ENCODE measurements around the gene TBKBP1.

Gene TBKBP1

DNA sequence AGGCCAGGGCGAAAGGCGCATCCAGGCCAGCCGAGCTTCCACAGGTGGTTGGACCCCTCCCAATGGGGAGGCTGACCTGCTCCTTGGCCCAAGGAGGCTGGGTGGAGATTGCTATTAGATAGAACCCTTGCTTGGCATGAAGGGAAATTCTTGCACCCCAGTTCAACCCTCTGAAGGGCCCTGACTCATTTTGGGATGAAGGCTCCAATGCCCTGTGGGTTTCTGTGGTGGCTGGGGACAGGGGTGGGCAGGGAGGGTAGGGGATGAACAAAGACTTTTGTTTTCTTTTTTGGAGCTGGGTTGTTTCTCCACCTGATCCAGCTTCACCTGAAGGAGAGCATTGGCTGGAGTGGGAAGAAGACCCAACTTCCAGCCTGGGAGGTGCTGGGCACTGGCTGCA, 22.4 kb downstream of the TBKBP1 start:
- no peak for DNase-seq

DNA sequence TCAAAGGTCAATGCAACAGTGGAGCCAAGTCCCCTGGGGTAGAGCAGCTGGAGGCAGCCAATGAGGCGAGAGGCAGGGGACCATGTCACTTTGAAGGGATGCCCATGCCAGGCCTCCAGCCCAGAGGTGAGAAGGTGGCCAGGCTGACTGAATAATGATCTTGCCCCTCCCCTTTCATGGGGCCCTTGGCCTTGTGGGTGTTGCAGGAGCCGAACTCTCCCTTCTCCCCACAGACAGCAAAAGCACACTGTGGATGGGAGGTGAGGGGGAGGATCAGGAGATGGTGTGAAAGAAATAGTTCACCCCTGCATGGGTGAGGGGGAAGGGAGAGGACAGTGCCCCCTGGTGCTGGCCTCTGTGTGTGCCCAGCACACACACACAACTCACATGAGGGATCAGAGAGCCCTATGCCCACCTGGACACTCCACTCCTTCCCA, 23.3 kb downstream of the TBKBP1 start:
- no peak for DNase-seq

DNA sequence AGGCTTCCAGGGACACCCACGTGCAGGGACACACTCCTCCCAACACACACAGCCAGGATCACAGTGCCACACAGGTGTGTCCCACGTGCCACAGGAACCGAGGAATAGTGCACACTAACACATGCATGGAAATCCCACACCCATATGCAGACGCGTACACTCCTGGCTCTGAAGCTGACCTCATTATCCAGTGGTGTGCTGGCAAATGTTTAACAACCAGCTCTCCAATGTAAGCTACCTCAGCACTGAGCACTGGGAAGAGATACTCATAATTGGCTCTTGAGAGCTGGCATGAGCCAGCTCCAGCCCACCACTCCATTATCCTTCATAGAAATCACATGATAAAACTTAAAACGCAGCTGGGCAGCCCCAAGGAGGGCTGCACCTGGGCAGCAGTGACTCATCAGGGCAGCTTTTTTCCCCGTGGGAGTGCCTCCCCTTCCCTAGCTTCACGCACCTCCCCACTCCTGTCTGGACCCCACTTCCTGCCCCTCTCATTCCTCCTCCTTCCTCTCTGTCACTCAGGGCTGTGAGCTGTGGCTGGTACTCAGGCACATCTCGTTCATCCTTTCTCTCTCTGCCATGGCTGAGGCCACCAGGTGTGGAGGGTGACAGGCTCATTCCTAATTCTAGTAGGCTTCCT, 24.1 kb downstream of the TBKBP1 start:
- DNase-seq: no peak

DNA sequence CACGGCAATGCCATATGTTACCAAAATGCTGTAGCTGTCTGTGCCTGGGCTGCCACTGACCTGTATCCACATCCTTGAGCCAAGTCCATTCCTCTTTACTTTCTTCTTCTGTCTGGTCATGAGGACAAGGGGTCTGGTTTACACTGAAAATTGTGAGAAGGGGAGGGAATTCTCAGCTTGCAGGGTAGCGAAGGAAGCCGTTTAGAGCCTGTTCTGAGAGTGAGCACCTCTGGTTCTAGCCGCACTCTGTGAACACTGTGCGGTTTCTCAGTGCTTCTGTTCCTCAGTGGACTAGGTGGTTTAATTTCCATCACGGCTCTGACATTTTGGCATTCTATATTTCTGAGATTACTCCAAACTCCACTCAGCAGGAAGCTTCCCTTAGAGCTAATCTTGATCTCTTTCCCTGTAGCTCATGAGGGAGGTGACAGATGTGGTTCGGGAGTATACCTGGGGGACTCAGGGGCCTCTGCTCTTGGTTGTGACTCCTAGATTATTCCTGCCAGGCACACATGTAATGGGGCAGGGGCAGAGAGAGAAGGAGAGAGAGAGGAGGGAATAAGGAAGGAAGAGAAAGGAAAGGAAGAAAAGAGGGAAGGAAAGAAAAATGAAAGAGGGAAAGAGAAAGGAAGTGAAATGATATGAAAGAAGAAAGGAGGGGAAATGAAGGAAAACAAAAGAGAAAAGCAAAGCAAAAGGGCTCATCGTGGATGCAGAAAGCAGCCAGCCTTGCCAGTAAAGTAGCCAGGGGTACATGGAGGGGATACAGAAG, 24.9 kb downstream of the TBKBP1 start:
- DNase-seq: no peak

DNA sequence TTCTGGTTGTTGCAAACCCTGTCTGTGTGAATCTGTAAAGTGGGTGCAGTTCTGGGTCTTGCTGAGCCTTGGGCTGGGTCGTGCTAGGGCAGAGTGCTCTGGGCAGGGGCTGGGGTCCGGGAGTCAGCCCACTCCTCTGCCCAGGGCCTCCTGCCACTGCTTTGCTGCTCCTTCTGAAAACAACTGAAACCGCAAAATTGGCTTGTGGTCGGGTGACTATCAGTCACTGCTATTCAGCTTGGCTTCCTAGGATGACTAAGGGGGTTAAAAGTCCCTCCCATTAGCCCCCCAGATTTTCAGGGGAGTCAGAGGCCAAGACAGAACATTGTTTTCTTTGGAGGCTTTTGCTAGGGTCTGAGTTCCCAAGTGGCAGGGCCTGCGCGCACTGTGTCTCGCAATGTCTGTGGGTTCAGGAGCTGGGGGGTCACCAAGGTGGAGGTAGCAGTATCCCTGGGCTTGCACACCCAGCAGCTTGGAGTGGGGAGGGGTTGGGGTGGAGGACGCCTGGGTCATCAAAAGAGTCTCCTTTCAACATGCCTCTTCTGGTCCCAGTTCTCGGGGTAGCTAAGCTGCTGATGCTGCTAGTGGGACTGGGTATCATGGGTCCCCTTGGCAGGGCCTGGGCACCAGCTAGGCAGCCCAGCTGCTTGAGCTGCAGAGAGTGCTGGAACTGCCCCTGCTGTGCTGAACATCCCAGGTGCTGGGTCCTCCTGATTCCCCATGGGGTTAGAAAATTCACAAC, 25.6 kb downstream of the TBKBP1 start:
- DNase-seq: no peak

DNA sequence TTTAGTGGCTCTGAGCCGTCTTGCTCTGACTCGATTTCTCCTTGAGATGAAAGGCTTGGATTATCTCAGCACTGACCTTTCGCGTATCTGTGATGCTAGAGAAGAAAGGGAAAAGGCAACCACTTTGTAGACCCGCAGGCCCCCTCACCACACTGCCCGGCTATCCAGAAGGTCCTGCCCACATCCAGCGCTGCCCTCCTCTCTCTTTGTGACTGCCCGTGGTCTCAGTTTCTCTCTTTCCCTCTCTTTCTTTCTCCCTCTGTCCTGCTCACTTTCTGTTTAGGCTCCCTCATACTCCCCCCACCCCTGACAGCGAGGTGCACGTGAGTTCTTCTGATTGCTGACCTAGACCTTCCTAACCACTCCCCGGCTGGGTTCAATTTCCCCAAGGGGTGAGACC, 26.2 kb downstream of the TBKBP1 start:
- DNase-seq: no peak

DNA sequence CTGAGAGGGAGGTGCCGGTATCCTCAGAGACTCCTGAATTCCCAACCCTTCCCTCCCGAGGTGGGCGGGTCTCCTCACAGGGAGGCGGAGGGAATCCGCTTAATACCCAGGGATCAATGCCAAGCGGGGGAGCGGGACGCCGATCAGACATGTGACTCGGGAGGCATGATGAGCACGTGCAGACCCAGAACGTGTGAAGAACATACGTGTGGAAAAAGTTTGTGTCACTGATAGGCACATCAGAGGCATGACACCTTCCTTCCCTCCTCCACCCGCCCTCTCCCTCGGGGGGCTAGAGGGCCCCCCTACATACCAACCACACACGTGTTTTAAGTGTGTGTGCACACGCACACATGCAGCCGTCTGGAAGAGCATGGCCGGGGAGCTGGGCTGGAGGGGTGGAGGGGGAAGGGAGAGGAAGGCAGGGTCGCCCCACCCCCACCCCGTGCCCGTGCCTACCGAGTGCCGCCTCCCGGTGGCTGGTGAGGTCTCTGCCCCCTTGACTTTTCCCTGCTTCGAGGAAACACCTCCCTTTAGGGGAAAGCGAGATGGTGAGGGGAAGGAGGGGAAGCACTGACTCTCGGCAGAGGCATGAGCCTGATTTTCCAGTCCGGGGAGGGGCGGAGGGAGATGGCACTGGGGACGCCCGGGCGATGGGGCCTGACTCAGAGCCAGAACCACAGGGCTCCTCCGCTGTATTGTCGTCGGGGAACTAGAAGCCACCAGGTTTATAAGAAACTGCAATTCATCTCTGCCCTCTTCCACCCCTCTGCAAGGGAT, 27.0 kb downstream of the TBKBP1 start:
- DNase-seq: no peak

DNA sequence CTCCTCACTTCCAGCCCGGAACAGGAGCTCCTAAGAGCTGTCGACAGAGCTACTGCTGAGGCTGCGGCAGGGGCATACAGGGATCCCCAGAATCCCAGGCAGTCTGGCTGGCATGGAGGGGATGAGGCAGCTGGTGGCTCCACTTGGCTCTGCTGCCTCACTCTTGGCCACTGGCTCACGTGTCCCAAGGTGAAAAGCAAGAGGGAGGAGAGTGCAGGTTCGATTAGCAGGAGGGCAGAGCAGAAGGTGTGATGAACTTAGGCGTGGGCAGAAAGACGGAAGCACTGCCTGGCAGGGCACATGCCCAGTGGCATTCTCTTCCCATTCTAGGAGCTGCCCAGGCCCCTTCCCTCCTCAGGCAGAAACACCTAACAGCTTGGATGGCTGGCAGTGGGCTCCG, 27.8 kb downstream of the TBKBP1 start:
- no peak for DNase-seq

DNA sequence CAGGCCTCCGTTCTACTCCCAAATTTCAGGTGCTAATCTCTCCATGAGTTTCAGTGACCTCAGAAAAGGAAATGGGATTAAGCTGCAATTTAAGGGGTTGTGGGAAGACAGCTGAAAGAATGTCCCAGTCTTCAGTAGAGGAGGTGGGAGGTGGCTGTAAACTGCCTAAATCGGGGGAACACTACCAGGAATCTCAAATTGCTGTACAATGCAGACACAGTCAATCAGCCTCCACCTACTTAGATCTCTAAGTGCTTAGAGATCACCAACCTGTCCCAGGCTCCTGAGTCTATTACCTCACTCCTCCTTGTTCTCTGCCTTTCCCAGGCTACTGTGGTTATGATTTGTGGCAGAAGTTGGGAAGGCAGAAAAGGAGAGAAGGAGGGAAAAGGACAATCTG, 30.7 kb downstream of the TBKBP1 start:
- no peak for DNase-seq

DNA sequence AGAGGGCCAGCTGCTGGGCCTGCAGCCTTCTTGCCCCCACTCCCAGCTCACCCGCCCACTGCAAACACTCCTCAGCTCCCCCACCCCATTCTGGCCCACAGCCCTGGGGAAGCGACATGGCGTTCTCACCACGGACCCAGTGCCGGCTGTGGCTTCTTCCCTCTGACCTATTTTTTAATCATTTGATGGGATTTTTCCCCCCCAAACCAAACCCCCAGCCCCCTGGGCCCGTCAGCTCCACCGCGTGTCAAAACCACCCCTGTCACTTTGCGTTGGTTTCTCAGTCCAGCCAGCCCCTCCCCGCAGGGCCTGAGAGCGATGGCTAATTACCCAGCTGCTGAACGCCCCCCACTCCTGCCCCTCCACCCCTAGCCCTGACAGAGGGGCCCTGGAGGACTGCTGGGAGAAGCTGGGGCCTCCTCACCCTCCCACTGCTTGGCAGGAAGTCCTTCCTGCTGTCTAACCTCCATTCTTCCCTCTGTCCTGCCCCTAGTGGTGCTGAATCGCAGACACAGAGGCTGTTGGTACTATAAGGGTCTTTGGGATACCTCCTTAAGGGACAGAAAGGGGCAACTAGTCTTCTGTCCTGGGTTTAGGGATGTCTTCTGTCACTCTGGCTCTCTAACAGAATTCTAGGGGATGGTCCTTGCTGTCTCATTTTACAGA, 31.6 kb downstream of the TBKBP1 start:
- no peak for DNase-seq

DNA sequence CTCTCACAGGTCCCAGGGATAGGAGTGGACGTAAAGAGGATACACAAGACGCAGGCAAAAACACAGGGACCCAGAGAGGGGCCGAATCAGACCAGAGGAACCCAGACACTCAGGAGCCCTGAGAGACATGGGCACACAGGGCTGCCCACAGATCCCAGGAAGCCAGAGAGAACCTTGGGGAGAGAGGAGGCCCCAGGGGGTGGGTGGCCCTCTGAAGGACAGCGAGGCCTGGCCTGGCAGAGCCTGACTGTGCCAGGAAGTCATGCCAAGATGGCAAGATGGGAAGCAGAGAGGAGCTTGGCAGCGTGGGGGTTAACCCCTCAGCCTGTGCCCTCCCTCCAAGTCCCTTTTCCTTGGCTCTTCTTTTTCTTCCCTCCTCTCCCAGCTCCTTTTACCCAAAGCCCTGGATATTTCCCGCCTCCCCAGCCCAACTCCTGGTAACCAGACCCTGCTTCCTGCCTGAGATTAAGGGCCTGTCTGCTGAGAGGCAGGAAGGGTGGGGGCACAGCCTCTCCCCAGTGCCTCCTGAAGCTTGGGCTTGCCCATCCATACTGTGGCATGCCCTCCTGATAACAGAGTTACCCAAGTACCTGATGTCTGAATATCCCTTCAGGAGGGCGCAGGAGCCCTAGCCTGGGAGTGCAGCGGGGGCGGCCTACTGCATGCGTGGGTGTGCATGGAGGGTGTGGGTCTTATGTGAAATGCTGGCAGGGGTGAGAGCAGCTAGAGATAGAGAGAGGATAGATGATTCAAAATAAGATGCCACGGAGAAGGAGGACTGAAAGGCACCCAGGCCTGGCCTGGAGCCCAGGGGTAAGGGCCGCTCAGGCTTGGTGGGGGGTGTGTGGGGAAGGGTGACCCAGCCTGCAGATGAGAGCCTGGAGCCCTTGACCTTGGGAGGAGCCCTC, 33.1 kb downstream of the TBKBP1 start:
- no peak for DNase-seq

DNA sequence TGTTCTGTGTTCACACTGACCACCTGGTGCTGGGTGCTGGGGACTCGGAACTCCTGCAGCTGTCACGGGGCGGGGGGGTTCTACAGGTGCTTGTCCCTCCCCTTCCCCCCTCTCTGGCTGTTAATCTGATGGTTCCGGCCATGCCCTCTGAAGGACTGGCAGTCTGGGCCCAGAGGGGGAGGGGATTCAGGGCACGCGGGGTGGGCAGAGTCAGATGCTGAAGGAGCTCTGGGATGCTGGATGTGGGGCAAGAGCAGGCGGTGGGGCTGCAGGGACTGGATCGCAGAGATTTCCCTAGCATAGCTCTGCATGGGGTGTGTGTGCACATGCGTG, 33.7 kb downstream of the TBKBP1 start:
- DNase-seq: no peak

DNA sequence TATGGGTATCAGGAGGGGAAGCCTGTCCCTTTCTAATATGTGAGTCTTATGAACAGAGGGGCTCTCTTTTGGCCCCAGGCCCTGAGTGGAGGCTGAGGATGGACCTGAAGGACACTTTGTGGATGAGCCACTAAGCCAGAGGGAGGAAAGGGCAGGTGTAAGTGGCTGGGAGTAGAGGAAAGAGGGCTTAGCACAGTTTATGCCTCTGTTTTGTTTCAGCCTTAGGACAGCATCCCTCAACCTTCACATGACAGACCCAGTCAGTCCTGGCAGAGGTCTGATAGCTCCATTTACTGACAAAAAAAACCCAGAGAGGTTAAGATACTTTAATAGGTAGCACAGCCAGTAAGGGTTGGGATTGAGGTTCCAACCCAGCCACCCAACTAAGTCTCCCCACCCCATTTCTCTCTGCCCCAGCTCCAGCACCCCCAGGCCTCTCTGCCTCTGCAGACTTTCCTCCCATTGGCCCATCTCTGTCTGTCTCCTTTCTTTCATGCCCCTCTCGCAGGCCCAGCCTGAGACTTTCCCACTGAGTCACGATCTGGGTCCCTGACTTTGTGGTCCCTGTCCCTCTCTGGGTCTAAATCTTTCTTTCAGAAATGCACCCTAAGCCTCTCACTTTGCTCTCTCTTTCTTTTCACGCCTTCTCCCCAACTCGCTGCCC, 34.4 kb downstream of the TBKBP1 start:
- DNase-seq: no peak

DNA sequence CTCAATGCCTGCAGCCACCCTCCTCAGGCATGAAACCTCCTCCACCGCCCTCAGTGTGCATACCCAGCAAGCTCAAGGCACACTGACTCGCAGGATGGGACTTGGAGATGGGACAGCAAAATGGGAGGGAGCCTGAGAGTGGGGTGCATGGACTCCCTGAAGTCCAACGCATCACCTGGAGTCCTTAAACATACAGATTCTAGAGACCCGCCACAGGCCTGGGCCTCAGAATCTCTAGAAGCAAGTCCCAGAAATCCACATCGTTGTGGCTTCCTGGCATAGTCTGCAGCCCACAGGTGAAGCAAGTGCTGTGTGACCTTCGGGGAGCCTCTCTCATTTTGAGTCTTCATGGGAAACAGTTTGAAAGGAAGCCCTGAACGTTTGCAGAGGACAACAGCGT, 35.5 kb downstream of the TBKBP1 start:
- no peak for DNase-seq

DNA sequence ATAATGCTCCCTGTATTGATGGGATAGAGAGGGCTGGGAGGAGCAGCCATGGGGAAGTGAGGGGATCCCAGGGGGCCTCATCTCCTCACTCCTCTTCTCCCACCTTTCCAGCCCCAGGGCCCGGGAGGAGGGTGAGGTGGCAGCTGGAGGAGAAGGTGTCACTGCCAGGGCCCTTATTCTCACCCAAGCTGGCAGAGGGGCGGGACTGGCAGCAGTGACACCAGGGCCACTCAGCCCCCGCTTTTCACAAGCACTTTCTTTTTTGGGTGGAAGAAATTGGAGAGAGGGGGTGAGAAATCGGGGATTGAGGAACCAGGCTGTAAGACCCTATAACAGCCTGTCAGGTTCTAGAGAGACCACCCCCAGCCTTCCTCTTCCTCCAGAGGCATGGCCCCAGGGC, 36.7 kb downstream of the TBKBP1 start:
- DNase-seq: no peak

DNA sequence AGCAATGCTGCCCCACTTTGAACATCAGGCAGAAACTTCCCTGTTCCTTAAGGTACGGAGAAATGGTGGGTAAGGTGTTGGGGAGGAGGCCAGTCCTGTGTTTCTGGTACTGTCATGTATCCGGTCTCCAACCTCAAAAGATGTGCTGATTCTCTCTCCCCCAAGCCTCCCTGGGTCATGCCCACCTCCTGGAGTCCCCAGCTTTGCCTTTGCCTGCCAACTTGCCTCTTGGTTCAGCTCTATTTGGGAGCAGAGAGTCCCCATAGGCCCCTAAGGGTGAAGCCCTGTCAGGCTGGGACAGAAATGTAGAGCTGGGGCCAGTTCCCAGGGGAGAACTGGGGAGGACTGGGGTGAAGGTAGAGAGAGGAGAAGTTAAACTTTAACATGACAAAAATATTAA, 37.4 kb downstream of the TBKBP1 start:
- DNase-seq: no peak

DNA sequence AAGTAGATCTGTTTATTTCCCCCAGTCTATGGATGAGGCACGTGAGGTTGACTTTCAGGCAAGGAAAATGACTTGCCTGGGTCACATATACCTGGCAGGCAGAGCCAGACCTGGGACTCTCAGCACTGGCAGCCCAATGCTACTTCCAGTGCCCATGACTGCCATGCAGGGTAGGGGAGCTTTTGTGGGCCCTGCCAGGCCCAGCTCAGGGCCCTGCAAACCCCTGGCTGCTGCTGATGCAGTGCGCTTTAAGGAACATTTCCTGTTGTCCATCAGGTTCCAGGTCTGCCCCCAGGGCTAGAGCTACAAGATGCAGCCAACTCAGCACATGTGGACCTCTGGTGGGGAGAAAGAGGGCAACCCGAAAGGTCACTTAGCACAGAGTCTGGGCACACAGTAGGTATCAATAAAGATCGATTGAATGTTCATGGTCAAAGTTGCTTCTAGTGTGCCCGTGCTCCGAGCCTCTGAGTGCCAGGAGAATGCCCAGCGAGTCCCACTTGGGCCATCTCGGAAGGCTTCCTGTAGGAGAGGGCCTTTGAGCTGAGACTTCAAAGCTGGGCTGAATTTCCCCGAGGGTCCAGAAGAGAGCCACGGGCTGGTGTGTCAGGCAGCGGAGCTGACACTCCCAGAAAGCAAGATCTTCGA, 38.6 kb downstream of the TBKBP1 start:
- DNase-seq: peak; percentile 41

DNA sequence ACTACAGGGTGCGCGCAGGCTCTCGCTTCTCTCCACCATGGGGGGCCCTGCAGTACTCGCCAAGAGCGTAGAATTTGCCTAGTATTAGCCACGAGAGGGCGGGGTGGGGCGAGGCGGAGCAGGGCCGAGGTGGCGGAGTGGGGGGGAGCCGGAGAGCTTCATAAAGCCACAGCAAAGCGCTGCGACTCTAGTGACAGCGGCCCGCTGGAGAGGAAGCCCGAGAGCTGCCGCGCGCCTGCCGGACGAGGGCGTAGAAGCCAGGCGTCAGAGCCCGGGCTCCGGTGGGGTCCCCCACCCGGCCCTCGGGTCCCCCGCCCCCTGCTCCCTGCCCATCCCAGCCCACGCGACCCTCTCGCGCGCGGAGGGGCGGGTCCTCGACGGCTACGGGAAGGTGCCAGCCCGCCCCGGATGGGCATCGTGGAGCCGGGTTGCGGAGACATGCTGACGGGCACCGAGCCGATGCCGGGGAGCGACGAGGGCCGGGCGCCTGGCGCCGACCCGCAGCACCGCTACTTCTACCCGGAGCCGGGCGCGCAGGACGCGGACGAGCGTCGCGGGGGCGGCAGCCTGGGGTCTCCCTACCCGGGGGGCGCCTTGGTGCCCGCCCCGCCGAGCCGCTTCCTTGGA, 39.2 kb downstream of the TBKBP1 start, which contains the start of gene TBX21:
TSS of gene TBX21 (plus strand) at position 190 of the 627 bp plus-strand sequence. CDS start at position 409, 219 bp downstream.
- DNase-seq: peak; percentile 57

DNA sequence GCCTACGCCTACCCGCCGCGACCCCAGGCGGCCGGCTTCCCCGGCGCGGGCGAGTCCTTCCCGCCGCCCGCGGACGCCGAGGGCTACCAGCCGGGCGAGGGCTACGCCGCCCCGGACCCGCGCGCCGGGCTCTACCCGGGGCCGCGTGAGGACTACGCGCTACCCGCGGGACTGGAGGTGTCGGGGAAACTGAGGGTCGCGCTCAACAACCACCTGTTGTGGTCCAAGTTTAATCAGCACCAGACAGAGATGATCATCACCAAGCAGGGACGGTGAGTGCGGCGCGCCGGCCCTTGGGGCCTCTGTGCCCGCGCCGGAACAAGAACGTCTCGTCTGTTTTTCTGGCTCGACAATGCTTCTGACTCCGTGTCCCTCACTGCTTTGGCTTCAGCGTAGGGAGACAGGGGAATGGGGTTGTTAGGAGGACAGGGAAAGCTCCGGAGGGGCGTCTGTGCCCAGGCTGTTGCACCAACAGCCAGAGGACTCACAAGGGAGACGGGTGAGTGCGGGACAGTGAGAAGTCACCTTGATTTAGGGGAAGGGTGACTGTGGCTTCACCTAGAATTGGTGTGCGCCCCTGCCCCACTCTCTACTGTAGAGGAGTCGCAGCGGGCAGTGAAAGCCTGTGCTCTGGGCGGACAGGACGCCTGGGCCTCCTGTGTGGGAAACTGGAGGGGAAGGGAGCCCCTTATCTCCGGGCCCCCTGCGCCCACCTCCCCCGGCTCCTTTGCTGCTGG, 39.9 kb downstream of the TBKBP1 start:
- peak; percentile 57 for DNase-seq
